Measurements from ENCODE around the gene GAS7.
"Not testable (repeated sequence)": the region's sequence is repeated elsewhere in the genome, so short reads cannot be mapped to it uniquely, and the experiment has no call there.

The GAS7 gene

DNA sequence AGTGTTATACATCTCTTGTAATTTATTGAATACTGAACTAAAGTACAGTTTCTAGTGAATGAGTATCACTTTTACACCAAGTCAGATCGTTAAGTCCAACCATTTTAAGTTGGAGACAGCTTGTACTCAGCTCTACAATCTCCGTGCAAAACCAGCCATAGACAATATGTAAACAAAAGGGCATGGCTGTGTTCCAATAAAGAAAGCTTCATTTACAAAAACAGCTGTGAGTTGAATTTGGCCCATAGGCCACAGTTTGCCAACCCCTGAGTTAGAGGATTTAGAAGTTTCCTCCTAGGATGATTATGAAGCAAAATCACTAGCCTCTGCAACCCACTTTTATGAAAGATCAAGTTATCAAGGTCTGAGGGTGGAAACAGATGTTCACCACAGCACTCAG lies 187.7 kb downstream of the GAS7 start:
- no peak for DNase-seq

- DNase-seq: no peak
These were observed 194.7 kb downstream of the GAS7 start for GRCh38 chr17:10003705-10004104.

GRCh38 chr17:10002567-10003360 lies 195.6 kb downstream of the GAS7 start:
- DNase-seq: not testable (repeated sequence)

DNA sequence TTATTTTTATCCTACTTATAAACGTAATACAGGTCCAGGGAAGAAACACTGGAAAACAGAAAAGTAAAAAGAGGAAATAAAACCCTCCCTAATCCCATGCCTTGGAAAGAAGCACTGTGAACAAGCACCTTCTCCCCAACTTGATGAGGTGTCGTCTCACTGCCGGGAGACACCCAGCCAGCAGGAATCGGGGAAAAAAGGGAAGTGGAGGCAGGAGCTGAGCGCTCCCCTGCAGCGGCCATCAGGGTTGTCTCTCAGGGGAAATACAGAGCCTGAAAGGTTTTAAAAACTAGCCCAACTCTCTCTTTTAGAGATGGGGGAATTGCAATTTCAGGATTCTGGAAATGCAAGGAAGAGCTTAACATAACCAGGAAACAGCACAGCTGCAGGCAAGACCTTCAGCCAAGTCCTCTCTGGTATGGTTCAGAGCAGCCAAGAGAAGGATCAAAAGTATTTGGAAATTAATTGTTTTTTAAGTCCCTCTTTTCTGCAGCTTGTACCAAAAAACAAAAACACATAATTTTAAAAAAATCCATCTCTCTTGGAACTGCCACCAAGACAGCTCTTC lies 197.0 kb downstream of the GAS7 start:
- DNase-seq: no peak

- no peak for DNase-seq
These were observed 198.3 kb downstream of the GAS7 start for GRCh38 chr17:9999919-10000695.

DNA sequence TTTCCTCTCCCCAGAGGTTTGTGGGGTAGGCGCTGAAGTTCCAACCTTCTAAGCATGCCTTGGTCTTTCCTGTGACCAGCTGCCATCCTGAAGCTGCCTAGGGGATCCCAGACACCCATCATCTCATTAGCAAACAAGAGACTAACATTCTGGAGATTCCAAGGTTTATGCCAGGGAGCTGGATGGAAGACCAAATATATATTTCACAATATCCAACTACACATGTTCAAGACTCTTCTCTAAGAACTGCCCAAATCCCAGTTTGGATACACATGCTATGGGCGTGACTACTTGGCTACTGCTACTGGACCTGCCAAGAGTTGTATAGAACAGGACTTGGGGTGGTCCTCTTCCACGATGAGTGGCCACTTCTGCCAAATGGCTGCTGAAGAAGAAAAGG lies 200.3 kb downstream of the GAS7 start:
- DNase-seq: no peak

DNA sequence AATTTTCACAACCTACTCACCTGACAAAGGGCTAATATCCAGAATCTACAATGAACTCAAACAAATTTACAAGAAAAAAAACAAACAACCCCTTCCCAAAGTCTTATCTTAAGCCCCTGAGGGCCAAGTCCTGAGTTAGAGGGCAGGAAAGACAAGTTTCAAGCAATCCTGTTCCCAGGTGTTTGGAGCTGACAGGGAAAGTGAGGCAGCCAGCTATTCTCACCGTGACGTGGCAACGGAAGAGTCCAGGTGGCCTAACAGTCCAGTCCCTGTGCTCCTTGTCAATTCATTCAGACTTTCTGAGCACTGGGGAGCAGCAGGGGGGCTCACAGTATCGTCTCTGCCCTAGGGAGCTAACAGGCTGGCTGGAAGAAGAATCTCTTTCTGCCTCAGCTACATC lies 203.6 kb downstream of the GAS7 start:
- DNase-seq: no peak

DNA sequence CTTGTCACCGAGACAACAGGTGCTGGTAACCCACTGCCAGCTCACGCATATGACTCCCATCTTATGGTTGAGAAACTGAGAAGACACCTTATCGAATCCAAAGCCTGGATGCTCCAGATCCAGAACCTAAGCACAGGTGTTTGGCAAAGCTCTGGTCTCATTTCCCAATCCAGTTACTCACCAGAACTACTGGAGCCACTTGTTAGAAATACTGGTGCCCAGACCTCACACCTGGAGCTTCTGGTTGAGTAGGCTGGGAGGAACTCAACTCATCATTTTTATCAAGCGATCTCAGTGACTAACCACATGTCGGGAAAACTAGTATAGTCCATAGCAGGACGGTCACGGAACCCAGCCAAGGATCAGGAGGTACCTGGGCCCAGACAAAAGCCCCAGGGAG lies 206.6 kb downstream of the GAS7 start:
- no peak for DNase-seq

- DNase-seq: no peak
These were observed 207.1 kb downstream of the GAS7 start for GRCh38 chr17:9991351-9991750.

DNA sequence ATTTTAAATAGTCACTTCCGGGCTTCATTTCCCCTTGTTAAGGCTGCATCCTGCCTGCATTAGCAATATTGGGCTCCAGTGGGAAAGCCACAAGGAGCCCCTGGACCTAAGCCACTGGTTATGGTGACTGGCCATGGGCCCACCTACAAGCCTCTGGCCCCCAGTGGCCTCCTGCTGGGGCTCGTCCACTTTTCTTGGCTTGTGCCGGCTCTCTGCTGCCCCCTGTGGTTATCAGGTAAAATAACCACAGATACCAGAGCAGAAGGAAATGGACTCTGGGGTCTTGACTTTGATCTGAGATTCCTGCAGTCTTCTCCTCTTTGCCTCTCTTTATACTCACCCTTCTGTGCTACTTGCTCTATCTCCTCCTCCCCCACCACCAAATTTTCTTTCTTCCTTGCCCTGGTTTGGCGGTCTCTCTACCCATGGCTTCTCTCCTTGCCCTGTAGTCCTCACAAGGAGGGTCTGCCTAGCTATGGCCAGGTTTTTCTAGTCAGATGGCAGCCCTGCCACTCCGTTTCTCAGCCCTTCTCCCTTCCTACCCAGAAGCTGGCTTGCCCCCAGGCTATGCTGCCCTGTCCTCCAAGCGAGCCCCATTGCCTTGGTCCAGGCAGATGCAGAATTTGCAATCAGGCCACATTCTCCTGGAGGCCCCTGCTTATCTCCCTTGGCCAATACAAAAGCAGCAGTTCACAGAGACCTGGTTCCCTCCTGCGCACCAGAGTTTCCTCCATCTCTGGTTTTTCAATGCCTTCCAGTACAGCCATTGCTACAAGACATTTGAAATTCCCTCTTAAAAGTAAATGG lies 210.4 kb downstream of the GAS7 start:
- no peak for DNase-seq

DNA sequence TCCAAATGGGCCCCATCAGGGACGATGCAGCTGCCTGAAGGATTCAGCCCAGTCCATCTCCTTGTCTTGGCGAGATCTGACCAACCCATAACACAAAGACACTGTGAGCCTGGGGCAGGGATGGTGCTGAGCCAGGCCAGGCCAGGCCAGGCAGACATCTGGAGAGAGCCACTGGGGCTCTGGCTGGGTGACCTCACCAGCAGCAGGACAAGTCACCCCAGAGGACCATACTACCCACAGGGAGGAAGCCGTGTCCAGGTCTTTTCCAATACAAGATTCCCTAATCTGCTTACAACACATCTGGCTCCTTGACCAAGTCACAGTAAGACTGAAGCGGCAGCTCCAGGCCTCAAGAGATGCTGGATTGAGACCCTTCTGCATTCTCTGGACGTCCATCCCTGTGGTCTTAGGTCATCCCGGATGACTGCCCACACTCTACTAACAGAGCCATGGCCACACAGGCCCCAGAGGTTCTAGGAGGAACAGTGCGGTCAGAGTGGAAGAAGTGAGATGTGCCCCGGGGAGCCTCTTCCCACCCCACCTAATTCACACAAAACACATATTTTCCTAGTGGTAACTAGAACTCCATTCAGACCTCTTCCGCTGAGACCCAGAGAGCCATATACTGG lies 211.5 kb downstream of the GAS7 start:
- no peak for DNase-seq

DNA sequence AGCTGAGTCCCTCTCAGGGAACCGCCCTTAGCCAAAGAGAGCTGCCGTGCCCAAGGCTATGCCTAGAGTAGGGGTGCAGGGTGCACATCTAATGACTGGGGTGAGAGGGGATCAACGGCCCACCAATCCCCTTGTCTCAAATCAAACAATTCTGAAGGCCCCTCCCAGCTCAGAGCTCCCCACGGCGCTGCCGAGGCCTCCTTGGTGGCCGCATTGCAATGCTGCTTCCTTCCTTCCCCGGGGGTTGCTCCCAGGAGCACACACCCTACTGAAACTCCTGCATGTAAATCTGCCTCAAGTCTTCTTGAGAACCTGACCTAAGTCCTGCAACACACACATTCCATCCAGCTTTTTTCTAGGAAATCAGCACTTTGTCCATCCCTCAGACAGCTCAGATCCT lies 212.8 kb downstream of the GAS7 start:
- no peak for DNase-seq

GRCh38 chr17:9984768-9985167 lies 213.6 kb downstream of the GAS7 start:
- no peak for DNase-seq

DNA sequence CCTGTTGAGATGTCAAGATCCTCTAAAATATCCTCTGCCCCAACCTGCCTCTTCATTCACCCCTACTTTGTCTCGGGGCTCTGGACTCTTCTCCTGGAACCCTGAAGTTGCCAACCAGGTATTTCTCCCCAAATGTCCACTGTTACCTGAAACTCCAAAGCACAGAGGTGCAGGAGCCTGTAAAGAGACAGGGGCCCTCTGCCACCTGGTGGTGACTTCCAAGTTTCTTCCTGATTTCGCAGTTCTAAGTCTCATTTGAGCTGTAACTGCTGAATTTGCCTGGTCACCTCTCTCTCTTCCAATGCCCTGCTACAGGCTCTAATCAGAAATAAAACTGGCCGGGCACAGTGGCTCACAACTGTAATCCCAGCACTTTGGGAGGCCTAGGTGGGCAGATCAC lies 216.2 kb downstream of the GAS7 start:
- DNase-seq: no peak

DNA sequence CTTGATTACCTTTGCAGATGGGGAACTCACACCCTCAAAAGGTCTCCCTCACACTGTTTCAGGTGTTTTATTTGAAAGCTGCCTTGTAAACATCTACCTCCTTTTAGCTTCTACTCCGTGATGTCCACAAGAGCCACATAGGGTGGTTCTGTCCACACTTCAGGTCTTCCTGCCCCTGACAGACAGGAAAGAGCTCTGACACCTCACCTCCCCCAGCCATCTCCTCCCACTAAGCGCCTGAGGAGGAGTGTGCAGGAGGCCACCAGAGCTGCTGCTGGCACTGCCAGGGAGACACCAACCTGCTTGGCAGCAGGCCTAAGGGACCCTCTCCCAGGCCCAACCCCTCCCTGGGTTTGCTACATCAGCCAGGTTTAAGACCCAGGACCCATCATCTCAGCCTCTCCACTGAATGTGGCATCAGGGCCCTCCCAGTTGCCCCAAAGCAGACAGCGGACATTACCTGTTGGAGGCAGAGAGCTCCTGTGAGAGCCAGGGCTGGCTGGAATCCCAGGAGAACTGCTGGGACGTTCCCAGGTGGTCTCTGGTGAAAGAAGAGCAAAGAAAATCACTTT lies 217.0 kb downstream of the GAS7 start:
- no peak for DNase-seq

- no peak for DNase-seq
These were observed 218.9 kb downstream of the GAS7 start for GRCh38 chr17:9979463-9979995.

GRCh38 chr17:9977180-9977575 lies 221.2 kb downstream of the GAS7 start:
- DNase-seq: no peak

- DNase-seq: no peak
These were observed 221.9 kb downstream of the GAS7 start for GRCh38 chr17:9976283-9977179.

DNA sequence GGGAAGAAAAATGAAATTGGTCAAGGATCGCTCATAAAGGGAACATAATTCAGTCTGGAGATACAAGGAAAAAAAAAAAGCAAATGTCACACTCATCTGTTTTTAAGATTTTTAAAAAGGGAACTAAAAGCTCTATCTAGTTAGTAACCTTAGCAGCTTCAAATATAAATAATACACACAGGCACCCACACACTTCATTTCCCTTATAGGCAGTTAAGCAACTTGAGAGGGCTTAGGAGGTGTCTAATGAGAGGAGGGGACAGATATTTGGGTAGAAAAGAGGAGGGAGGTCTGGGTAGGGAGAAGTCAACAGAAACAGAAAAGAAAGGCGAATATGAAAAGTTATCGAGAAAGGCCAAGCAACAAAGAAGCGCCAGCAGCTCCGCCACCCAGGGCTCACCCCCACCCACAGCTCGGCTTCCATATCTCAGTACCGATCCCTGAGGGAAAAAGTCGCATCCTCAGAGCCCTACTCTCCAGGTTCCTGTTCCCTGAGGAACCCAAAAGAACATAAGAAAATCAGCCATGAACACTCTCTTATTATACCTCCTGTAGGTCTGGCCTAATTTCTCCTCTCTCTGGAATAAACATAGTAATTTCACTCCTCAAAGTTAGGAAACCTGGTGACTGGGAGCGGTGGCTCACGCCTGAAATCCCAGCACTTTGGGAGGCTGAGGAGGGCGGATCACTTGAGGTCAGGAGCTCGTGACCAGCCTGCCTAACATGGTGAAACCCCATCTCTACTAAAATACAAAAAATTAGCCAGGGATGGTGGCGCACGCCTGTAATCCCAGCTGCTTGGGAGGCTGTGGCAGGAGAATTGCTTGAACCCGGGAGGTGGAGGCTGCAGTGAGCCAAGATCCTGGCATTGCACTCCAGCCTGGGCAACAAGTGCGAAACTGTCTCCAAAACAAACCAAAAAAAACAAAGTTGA lies 223.7 kb downstream of the GAS7 start:
- DNase-seq: no peak

Data from NCI-H1436 (cell line).